CMK (cell line): ENCODE measurements around the gene ZMYM3.
A peak's percentile ranks its signal among the peaks of the same experiment; 100 is the strongest.

Experiments
- DNase-seq: peaks from one replicate; pipeline ENCODE4 v3.0.0-alpha.2; 2010; ENCODE audit warnings: low read depth

Gene ZMYM3

GRCh38 chrX:71253253-71254091 lies 468 bp downstream of the ZMYM3 start:
- peak; percentile 29 for DNase-seq

- DNase-seq, result no peak
These were observed 1.7 kb downstream of the ZMYM3 start for GRCh38 chrX:71252221-71252620.

- DNase-seq, result no peak
These were observed 2.4 kb downstream of the ZMYM3 start for GRCh38 chrX:71251466-71251973.

- no peak for DNase-seq
These were observed 3.1 kb downstream of the ZMYM3 start for GRCh38 chrX:71250841-71251240.

- no peak for DNase-seq
These were observed 8.8 kb downstream of the ZMYM3 start for GRCh38 chrX:71245159-71245558.

GRCh38 chrX:71244359-71245128 lies 9.4 kb downstream of the ZMYM3 start:
- no peak for DNase-seq

GRCh38 chrX:71241301-71241700 lies 12.6 kb downstream of the ZMYM3 start:
- DNase-seq, result no peak

- no peak for DNase-seq
These were observed 14.2 kb downstream of the ZMYM3 start for GRCh38 chrX:71239781-71240180.

GRCh38 chrX:71236836-71237235 lies 17.1 kb downstream of the ZMYM3 start:
- DNase-seq, result no peak

- no peak for DNase-seq
These were observed 18.5 kb downstream of the ZMYM3 start for GRCh38 chrX:71235482-71235881.

GRCh38 chrX:71228063-71228642 lies 25.8 kb downstream of the ZMYM3 start:
- no peak for DNase-seq

GRCh38 chrX:71227370-71228062 lies 26.4 kb downstream of the ZMYM3 start:
- DNase-seq, result no peak

GRCh38 chrX:71225676-71226075 lies 28.3 kb downstream of the ZMYM3 start:
- DNase-seq, result no peak

GRCh38 chrX:71225009-71225408 lies 28.9 kb downstream of the ZMYM3 start:
- no peak for DNase-seq

- DNase-seq, result no peak
These were observed 29.7 kb downstream of the ZMYM3 start for GRCh38 chrX:71224098-71224708.

- DNase-seq, result no peak
These were observed 31.0 kb downstream of the ZMYM3 start, which contains the start of gene GJB1 for GRCh38 chrX:71222929-71223328. TSS of gene GJB1 (plus strand) at chrX:71223224. CDS start at chrX:71223708, 484 bp downstream.

GRCh38 chrX:71221145-71221544 lies 32.8 kb downstream of the ZMYM3 start:
- DNase-seq, result no peak

GRCh38 chrX:71217298-71217697 lies 36.6 kb downstream of the ZMYM3 start:
- DNase-seq, result no peak

GRCh38 chrX:71216485-71216884 lies 37.5 kb downstream of the ZMYM3 start:
- no peak for DNase-seq

- no peak for DNase-seq
These were observed 38.5 kb downstream of the ZMYM3 start for GRCh38 chrX:71215338-71215912.
